EH (cell line): Measurements from ENCODE around the gene CAPZB.

Experiments
- DNase-seq: peaks from one replicate; pipeline ENCODE4 v3.0.0-alpha.2; 2015; ENCODE audit warnings: low read depth

Gene CAPZB

GRCh38 chr1:19405761-19406487 lies 79.4 kb downstream of the CAPZB start:
- DNase-seq, result peak; percentile 72

DNA sequence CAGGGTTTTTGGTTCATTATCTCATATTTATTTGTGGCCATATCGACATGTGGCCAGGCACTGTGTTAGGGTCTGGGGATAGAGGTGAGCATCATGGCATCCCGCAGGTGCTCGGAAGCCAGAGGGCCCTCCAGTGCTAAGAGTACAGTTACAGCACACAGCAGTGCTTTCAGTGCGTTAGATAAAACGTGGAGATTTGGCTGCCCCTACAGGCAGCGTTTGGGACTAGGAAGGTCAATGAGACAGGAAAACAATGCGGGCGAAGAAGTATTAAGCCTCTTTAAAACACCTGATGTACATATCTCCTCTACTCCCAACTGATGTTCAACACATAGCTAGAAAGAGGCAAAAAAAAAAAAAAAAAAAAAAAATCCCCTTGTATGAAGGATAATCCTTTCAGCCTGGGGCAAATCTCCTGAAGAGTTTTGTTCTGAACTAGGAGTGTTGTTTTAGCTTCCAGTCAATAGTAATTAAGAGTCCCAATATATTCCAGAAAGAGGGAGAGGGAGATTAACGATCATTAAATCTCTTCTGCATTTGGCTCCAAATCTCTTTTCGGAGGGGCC lies 80.1 kb downstream of the CAPZB start:
- DNase-seq, result no peak

- no peak for DNase-seq
Measured at GRCh38 chr1:19404748-19405147, 80.6 kb downstream of the CAPZB start.

- DNase-seq, result no peak
Measured at GRCh38 chr1:19403256-19403655, 82.1 kb downstream of the CAPZB start.

- DNase-seq, result no peak
Measured at GRCh38 chr1:19402031-19402813, 83.1 kb downstream of the CAPZB start.

DNA sequence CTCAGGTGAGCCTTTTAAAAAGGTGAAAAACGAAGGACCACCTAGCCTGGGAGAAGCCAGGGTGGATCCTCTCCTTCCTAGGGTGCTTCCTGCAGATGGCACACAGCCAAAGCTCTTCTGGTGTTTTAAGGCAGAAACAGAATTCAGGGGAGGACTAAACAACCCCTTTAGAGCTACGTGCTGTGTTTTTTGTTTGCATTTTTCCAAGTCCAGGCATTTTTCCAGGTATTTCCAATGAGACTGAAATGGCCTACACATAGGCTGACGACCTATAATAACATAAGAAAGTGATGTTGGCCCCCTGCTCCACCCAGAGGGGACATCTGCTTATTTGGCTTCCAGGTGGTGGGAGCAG lies 83.8 kb downstream of the CAPZB start:
- DNase-seq, result no peak

GRCh38 chr1:19400875-19401534 lies 84.3 kb downstream of the CAPZB start:
- DNase-seq, result peak; percentile 51

DNA sequence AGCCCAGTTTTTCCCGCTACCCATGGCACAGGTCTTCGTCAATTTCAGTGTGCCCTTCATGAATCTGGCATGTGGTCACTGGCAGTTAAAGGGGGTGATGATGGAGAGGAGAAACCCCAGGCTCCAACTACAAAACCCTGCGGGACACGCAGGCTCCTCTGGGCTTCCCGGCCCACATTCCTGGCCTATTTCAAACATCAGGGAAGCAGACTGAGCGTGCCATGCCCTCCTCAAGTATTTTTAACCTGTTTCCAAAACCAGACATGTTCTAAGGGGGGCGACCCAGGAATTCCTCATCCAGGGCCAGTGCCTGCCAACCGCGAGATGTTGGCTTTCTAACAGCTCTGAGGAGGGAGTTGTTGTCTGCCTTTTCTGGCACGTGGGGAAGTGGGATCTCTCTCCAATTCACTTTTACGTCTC lies 85.1 kb downstream of the CAPZB start:
- DNase-seq, result peak; percentile 30

DNA sequence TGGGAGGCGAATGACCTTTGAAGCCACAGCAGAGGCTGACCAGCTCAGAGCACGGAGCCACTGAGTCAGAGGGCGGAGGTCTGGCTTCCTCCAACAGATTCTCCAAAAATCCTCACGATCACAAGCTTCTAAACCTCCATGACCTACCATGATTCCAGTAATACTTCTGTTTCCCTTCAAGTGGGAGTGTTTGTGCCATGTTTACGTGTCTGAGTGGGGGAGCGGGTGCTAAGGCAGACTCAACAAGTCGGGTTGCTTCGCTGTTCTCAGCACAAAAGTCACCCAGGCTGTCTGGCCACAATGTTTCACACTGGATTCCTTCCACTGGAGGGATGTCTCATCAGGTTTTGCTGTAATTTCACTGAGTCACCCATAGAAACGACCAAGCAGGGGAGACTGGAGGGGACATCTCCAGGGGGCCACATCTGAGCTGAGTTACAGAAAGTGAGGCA lies 87.0 kb downstream of the CAPZB start:
- peak; percentile 99 for DNase-seq

DNA sequence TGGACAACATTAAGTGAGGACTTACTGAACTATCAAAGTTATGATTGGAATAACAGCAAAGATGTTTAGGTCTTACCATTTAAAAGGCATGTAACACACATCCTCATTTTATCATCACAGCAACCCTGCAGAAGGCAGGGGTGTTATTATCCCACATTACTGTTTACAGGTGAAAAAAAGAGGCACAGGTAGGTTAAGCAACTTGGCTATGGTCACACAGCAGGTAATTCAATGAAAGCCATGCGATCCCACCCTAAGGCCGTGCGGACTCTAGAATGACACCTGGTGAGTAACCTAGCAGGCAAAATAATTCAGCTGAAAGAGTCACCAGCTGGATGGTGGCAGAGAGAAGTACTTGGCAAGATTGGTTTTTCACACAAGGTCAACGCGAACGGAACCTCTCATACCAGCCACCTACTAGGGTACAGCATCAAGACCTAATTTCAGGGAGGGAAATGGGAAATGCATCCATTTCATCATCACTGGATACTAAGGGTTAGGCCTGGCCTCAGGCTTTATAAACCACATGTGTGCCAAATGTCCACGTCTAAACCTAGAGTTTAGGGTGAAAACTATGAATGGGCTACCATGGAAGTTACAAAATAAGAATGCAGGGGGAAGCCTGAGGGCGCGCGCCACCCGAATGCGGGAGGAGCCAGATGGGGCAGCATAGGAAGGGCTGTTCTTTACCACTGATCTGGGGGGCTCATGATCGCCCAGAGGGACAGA lies 88.0 kb downstream of the CAPZB start:
- peak; percentile 41 for DNase-seq

- no peak for DNase-seq
Measured at GRCh38 chr1:19396280-19396679, 89.1 kb downstream of the CAPZB start.

- DNase-seq, result peak; percentile 89
Measured at GRCh38 chr1:19395678-19396192, 89.6 kb downstream of the CAPZB start.

DNA sequence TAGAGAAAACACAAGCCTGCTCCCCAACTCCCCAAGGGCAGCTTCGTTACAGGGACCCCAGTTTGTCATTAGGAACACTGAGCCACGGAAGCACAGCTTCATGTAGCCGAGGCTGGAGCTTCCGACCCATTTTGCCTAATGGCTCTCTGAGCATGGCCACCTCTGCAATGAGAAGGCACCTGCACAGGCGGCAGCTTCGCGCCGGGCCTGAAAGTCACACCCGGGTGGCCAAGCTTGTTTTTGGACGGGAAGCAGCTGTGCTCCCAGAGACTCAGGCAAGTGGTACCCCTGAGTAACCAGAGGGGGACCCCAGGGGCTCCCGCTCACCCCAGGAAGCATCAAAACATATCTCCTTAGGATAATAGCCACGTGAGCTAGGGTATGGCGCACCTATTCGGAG lies 92.3 kb downstream of the CAPZB start:
- no peak for DNase-seq

DNA sequence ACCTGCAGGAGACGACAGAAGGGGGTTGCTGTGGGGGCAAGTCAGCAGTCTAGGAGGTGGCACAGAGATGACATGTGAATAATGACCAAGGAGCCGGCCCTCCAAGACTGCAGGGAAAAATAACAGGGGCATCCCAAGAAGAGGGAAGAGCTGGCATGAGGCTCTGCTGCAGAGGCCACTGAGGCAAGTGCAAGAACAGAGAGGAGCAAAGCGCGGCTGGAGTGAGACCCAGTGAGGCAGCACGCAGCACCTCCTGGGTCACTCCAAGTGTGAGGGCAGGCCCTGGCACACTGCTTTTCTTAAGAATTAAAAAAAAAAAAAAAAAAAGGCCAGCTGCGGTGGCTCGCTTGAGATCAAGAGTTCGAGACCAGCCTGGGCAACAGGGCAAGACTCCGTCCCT lies 93.1 kb downstream of the CAPZB start:
- no peak for DNase-seq

DNA sequence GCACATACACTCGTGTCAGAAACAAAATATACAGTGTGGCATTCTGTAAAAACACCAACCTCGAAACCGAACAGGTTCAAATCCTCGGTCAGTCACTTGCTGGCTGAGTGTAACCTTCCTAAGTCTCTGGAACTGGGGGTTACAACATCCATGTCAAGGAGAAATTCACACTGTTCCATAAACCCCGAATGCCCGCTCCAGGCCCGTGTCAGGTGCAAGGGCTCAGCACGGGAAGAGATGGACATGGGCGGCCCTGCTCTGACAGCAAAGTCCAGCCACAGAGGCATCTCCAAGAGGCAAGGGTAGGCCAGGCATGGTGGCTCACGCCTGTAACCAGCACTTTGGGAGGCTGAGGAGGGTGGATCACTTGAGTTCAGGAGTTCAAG lies 93.8 kb downstream of the CAPZB start:
- DNase-seq, result no peak

DNA sequence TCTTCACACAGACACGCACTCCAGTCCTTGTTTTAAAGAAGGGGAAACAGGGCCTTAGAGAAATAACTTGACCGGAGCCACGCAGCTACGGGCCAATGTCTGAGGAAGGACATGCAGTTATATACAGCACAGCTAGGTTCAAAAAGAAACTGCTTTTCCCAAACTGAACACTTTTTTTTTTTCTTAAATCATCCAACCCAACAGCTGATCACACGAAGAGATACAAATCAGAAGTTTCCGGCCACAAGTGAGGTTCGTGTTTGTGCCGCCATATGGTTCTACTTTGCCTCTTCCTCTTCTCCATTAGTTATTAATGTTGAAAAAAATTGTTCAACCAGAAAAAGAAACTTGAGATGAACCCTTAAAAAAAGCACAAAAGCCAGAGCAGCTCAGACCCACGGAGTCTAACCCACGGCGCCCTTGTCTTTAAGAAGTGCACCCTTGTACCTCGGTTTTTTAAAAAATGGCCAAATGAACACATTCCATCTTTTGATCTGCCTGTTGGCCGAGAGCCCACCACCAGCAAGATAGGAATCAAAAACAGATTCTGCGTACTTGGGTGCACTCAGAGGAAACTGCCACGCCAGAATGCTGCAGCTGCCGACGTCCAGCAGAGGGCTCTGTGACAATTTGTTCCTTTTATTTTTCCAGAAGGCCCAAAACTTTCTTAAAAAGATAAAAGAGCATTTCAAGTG lies 94.3 kb downstream of the CAPZB start:
- peak; percentile 95 for DNase-seq

GRCh38 chr1:19390166-19390850 lies 95.0 kb downstream of the CAPZB start:
- no peak for DNase-seq

DNA sequence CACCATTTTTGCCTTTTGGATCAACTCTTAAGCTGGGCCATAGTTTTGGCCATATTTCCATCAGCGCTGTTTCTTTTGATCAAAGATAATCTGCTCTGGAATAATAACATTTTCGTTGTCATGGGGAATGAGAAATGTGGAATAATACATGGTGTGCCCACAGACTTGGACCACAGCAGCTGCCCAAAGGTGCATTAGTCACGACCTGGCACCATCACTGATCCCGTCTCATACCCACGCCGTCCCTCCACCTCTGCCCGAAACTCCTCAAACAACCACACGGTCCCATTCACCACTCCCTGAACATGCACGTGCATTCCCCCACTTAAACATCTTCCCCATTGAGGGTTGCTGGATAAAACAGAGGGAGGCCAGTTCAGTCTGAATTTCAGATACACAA lies 96.4 kb downstream of the CAPZB start:
- DNase-seq, result no peak

DNA sequence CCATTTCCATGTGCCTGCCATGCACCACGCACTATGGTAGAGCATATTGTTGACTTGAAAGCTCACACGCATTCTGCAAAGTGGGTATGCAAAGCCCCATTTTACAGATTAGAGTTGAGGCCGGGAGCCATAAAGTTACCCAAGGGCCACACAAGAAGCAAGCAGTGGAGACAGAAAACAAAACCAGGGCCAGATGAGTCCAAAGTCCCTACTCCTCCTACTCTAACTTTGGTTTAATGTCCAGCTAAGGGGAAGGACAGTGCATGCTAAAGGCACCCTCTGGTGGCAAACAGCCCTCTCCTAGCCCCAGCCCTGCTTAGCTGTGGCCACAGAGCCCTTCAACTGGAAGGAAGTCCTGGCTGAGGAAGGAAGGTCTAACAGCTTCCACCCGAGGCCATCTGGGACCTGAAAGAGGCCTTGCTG lies 98.3 kb downstream of the CAPZB start:
- no peak for DNase-seq

- peak; percentile 77 for DNase-seq
Measured at GRCh38 chr1:19385869-19386591, 99.3 kb downstream of the CAPZB start.
